T-cell (primary cell): Measurements from ENCODE around the gene PYGL. TPM values are rescaled to one million over a fixed set of nuclear protein-coding genes. Genes with fewer than 3 reads are reported as not detected.

Experiments
- ATAC-seq, 4 experiments: fragments of 200-7000 bp in 3 of 4; fragments of 150-1000 bp in 1 of 4; cut with Tn5 transposase; replicated peaks in 1 of 4; 1 replicate in 3 of 4; 2 replicates in 1 of 4; pipeline ENCODE4 v1.10.0; 2021; ENCODE audit warnings: moderate library complexity in 3 of 4, mild to moderate bottlenecking in 2 of 4, moderate number of reproducible peaks in 1 of 4
- CTCF ChIA-PET, 2 donors: fragments of 300-600 bp; sonication (Branson Sonifier 250); formaldehyde crosslinking; loops; one replicate each; lab custom pipeline; 2022; ENCODE audit warnings: antibody characterized with exemption in 2 of 2; lab: Charles Lee
- POLR2A ChIA-PET, 2 donors: fragments of 300-600 bp; sonication (Branson Sonifier 250); formaldehyde crosslinking; loops; one replicate each; lab custom pipeline; 2022; ENCODE audit warnings: antibody characterized with exemption in 2 of 2; lab: Charles Lee
- DNase-seq, 35 experiments: peaks; one replicate each; pipeline versions ENCODE4 v3.0.0 to v3.0.0-alpha.2; 2013 to 2023
- H3K27ac ChIP-seq: one replicate; pipeline ENCODE4 v1.5.1; 2013; ENCODE audit warnings: low read length
- H3K27me3 ChIP-seq, 2 experiments: replicated peaks in 1 of 2; 1 replicate in 1 of 2; 2 replicates in 1 of 2; pipeline versions ENCODE4 v1.6.1 to v1.7.0; 2013; ENCODE audit warnings: low read length in 1 of 2, mixed read lengths in 1 of 2; ENCODE audit not compliant: control insufficient read depth in 2 of 2, insufficient read depth in 2 of 2; ENCODE audit errors: extremely low read depth in 1 of 2
- H3K36me3 ChIP-seq, 2 donors: 1 replicate in 1 of 2; 2 replicates in 1 of 2; pipeline versions ENCODE4 v1.6.1 to v1.7.0; 2013; ENCODE audit warnings: low read length in 1 of 2; ENCODE audit not compliant: control insufficient read depth in 2 of 2, insufficient read depth in 1 of 2; ENCODE audit errors: extremely low read depth in 1 of 2
- H3K4me1 ChIP-seq, 2 experiments: 1 replicate in 1 of 2; 2 replicates in 1 of 2; pipeline versions ENCODE4 v1.6.1 to v1.7.0; 2013; ENCODE audit warnings: low read length in 2 of 2, mixed read lengths in 1 of 2; ENCODE audit not compliant: insufficient read depth in 2 of 2, control insufficient read depth in 1 of 2; ENCODE audit errors: extremely low read depth in 1 of 2
- H3K4me3 ChIP-seq, 2 donors: 1 replicate in 1 of 2; 2 replicates in 1 of 2; pipeline versions ENCODE4 v1.5.1 to v1.7.0; 2013; ENCODE audit warnings: mild to moderate bottlenecking in 2 of 2, low read length in 1 of 2, moderate library complexity in 1 of 2; ENCODE audit not compliant: control insufficient read depth in 1 of 2; ENCODE audit errors: extremely low read depth in 1 of 2
- H3K9me3 ChIP-seq: 2 replicates; pipeline ENCODE4 v1.7.0; 2013
- H3K27ac Mint-ChIP-seq, 2 donors: one replicate each; pipeline ENCODE4 v1.8.0; 2020 to 2021; ENCODE audit warnings: mild to moderate bottlenecking in 2 of 2, mixed read lengths in 2 of 2
- H3K27me3 Mint-ChIP-seq, 2 donors: one replicate each; pipeline ENCODE4 v1.8.0; 2021 to 2022; ENCODE audit warnings: mixed read lengths in 2 of 2
- H3K36me3 Mint-ChIP-seq: one replicate; pipeline ENCODE4 v1.8.0; 2021; ENCODE audit warnings: mixed read lengths
- H3K4me1 Mint-ChIP-seq, 3 donors: one replicate each; pipeline ENCODE4 v1.8.0; 2020 to 2022; ENCODE audit warnings: mixed read lengths in 3 of 3, mild to moderate bottlenecking in 1 of 3
- H3K4me3 Mint-ChIP-seq, 3 donors: one replicate each; pipeline ENCODE4 v1.8.0; 2020 to 2022; ENCODE audit warnings: mild to moderate bottlenecking in 3 of 3, mixed read lengths in 3 of 3, moderate library complexity in 3 of 3
- H3K9me3 Mint-ChIP-seq, 3 donors: one replicate each; pipeline ENCODE4 v1.8.0; 2020 to 2022; ENCODE audit warnings: mixed read lengths in 3 of 3
- WGBS: methylation state at CpG from one replicate; pipeline ENCODE4 v1.1.5; 2013; ENCODE audit warnings: missing lambda C conversion rate; ENCODE audit not compliant: insufficient coverage; 5-methylcytosine and 5-hydroxymethylcytosine counted together
- total RNA-seq, 35 experiments: library from RNA in 6 of 35; stranded (reverse) in 6 of 35; fragments of 120-200 nt in 1 of 35; gene quantifications; one replicate each; pipeline versions ENCODE4 v1.2.1 to v1.2.4 and lab custom pipeline; 2013 to 2026

PYGL gene
- total RNA-seq (under 1 TPM; 0.44 to 0.90 (median 0.65) TPM), total RNA-seq (lab: John Stamatoyannopoulos, UW) (0 to 10.3 (median 0.32) reads per million in 29 experiments)
- total RNA-seq (2013) = 0.88 TPM

DNA sequence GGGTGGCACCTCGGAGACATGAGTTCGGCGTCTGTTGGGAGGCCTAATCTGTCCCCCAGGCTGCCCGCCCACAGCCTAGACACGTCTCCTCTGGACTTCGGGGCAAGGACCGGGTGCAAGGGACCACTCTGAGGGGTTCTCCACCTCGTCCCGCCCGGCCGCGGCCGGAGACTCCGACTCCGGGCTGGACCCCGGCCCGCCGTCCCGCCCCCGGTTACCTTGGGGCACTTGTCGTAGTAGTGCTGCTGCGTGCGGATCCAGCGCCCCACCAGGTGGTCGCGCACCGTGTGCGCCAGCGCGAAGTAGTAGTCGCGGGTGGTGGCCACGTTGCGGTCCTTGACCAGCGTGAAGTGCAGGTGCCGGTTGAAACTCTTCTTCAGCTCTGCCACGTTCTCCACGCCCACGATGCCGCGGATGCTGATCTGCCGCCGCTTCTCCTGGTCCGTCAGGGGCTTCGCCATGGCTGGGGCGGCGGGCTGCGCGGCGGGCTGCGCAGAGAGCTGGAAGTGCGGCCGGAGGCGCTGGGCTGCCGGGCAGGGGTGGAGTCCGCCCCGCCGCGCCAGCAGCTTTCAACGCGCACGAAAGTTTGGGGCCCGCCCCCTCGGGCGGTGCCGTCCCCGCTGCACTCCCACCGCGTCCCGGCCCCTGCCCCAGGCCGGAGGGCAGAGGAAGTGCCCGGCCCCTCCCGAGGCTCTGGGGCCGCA, at the start of gene PYGL:
Gene PYGL, minus strand, starts transcription at position 541 of the 704 bp plus-strand sequence. Its CDS starts 80 bp downstream, at position 461.
- H3K36me3 Mint-ChIP-seq = no peaks in the 10 kb centered on the region
- 1% methylated on average over 73 of the region's 74 CpGs for WGBS
- H3K9me3 ChIP-seq = no peaks in the 10 kb centered on the region
- H3K4me3 ChIP-seq = peak within 1 kb of the TSS; percentile 44 to 81
- H3K27ac Mint-ChIP-seq = no peak within 1 kb of the TSS
- DNase-seq (peak in 16 of 35 experiments; percentile 2 to 32 (median 12)), ATAC-seq (peak; percentile 47 to 72 (median 61))
- H3K4me3 Mint-ChIP-seq = peak within 1 kb of the TSS; percentile 76 to 90 (median 80)
- H3K27me3 ChIP-seq = peaks cover 0 to 29% of the 10 kb centered on the region in 2 experiments
- no peak within 1 kb of the TSS for H3K27ac ChIP-seq
- ChIA-PET POLR2A (no interaction called here), CTCF (no interaction called here)
- H3K9me3 Mint-ChIP-seq = no peaks in the 10 kb centered on the region
- peaks cover 0 to 19% of the 10 kb centered on the region in 2 experiments for H3K4me1 ChIP-seq
- no peaks in the 10 kb centered on the region for H3K36me3 ChIP-seq
- H3K27me3 Mint-ChIP-seq = peaks cover 38 to 47% of the 10 kb centered on the region in 2 donors
- peaks cover 10 to 16% (median 11%) of the 10 kb centered on the region in 3 donors for H3K4me1 Mint-ChIP-seq

- ATAC-seq = no peak
- no peak for DNase-seq
- no peak overlapping the region for H3K27ac Mint-ChIP-seq
- H3K4me1 Mint-ChIP-seq = peaks cover 0 to 4% (median 0%) of the 10 kb centered on the region in 3 donors
- no peaks in the 10 kb centered on the region for H3K36me3 Mint-ChIP-seq
- no peaks in the 10 kb centered on the region for H3K36me3 ChIP-seq
- H3K4me3 ChIP-seq = no peak overlapping the region
- H3K9me3 Mint-ChIP-seq = no peaks in the 10 kb centered on the region
- peaks cover 0 to 6% of the 10 kb centered on the region in 2 experiments for H3K27me3 ChIP-seq
- peaks cover 6 to 14% of the 10 kb centered on the region in 2 donors for H3K27me3 Mint-ChIP-seq
- ChIA-PET POLR2A (no interaction called here), CTCF (no interaction called here)
- no peaks in the 10 kb centered on the region for H3K4me1 ChIP-seq
- no peaks in the 10 kb centered on the region for H3K9me3 ChIP-seq
- 91% methylated on average over 5 of the region's 12 CpGs for WGBS
- no peak overlapping the region for H3K27ac ChIP-seq
- no peak overlapping the region for H3K4me3 Mint-ChIP-seq
These were observed 41.6 kb upstream of the PYGL start for GRCh38 chr14:50985859-50986331.

- Histone ChIP-seq H3K27ac (no peak overlapping the region), H3K4me3 (no peak overlapping the region), H3K4me1 (no peaks in the 10 kb centered on the region), H3K9me3 (no peaks in the 10 kb centered on the region), H3K27me3 (peaks cover 0 to 6% of the 10 kb centered on the region in 2 experiments), H3K36me3 (no peaks in the 10 kb centered on the region)
- 95% methylated on average over 10 of the region's 13 CpGs for WGBS
- ChIA-PET CTCF (interaction anchor here in 1 of 2 donors (0.6 kb wide), 1 partner anchor 45 kb away, joined by 9 read pairs; no protein-coding TSS in a partner anchor), POLR2A (no interaction called here)
- Mint-ChIP-seq H3K27ac (no peak overlapping the region), H3K27me3 (peaks cover 6 to 14% of the 10 kb centered on the region in 2 donors), H3K9me3 (no peaks in the 10 kb centered on the region), H3K4me1 (peaks cover 0 to 4% (median 0%) of the 10 kb centered on the region in 3 donors), H3K4me3 (no peak overlapping the region), H3K36me3 (no peaks in the 10 kb centered on the region)
- ATAC-seq (no peak), DNase-seq (no peak)
These were observed 41.0 kb upstream of the PYGL start for GRCh38 chr14:50985124-50985858.

- peaks cover 0 to 6% of the 10 kb centered on the region in 2 experiments for H3K27me3 ChIP-seq
- H3K4me3 ChIP-seq = no peak overlapping the region
- Mint-ChIP-seq H3K27ac (no peak overlapping the region), H3K4me3 (no peak overlapping the region), H3K36me3 (no peaks in the 10 kb centered on the region), H3K9me3 (no peaks in the 10 kb centered on the region), H3K27me3 (peaks cover 7 to 15% of the 10 kb centered on the region in 2 donors), H3K4me1 (peaks cover 0 to 4% (median 0%) of the 10 kb centered on the region in 3 donors)
- ATAC-seq = no peak
- WGBS = no CpG with 5 or more reads among the region's 2 CpGs
- H3K9me3 ChIP-seq = no peaks in the 10 kb centered on the region
- H3K27ac ChIP-seq = no peak overlapping the region
- H3K36me3 ChIP-seq = no peaks in the 10 kb centered on the region
- ChIA-PET POLR2A (no interaction called here), CTCF (no interaction called here)
- no peaks in the 10 kb centered on the region for H3K4me1 ChIP-seq
- DNase-seq = no peak
These were observed 39.9 kb upstream of the PYGL start for GRCh38 chr14:50984036-50984710.

- H3K9me3 Mint-ChIP-seq = no peaks in the 10 kb centered on the region
- Histone ChIP-seq H3K36me3 (no peaks in the 10 kb centered on the region), H3K9me3 (no peaks in the 10 kb centered on the region), H3K4me3 (no peak overlapping the region), H3K27me3 (peaks cover 0 to 2% of the 10 kb centered on the region in 2 experiments), H3K27ac (no peak overlapping the region), H3K4me1 (no peaks in the 10 kb centered on the region)
- peaks cover 0 to under 1% (median 0%) of the 10 kb centered on the region in 3 donors for H3K4me1 Mint-ChIP-seq
- no peaks in the 10 kb centered on the region for H3K36me3 Mint-ChIP-seq
- H3K27ac Mint-ChIP-seq = no peak overlapping the region
- POLR2A ChIA-PET = no interaction called here
- 58% methylated on average over 2 of the region's 5 CpGs for WGBS
- ATAC-seq (no peak), DNase-seq (no peak)
- no peak overlapping the region for H3K4me3 Mint-ChIP-seq
- peaks cover 3 to 14% of the 10 kb centered on the region in 2 donors for H3K27me3 Mint-ChIP-seq
- CTCF ChIA-PET = no interaction called here
These were observed 35.9 kb upstream of the PYGL start for GRCh38 chr14:50979941-50980850.
